Fibroblast of the aortic adventitia (primary cell): Measurements from ENCODE around the gene TBC1D22A. TPM values are rescaled to one million over a fixed set of nuclear protein-coding genes. Genes with fewer than 3 reads are reported as not detected.

Experiments
- DNase-seq: peaks from one replicate; pipeline ENCODE4 v3.0.0-alpha.2; 2010; ENCODE audit warnings: low read depth
- H3K4me3 ChIP-seq: 2 replicates; pipeline ENCODE4 v1.5.1; 2011; ENCODE audit warnings: low read depth, mild to moderate bottlenecking, control low read depth, low read length, moderate library complexity
- CTCF ChIP-seq: IDR thresholded peaks from 2 replicates; pipeline ENCODE4 v1.5.1; 2011; ENCODE audit warnings: mild to moderate bottlenecking, low read length, control low read depth, inconsistent platforms; ENCODE audit not compliant: insufficient read depth
- total RNA-seq: library from RNA; depleted of rRNA; stranded (reverse); fragments of >200 nt; gene quantifications from 2 replicates; pipeline ENCODE4 v1.2.3, GENCODE V29; 2012; ENCODE audit warnings: low replicate concordance

TBC1D22A gene
- total RNA-seq, 1 donor = 13.8 TPM

- H3K4me3 ChIP-seq = no peak overlapping the region
- no peak for TF ChIP-seq CTCF
- DNase-seq = peak; percentile 5
Measured at GRCh38 chr22:47094861-47095330, 332.4 kb downstream of the TBC1D22A start.

GRCh38 chr22:47095395-47096122 lies 333.1 kb downstream of the TBC1D22A start:
- no peak overlapping the region for H3K4me3 ChIP-seq
- peak; percentile 6 for DNase-seq
- no peak for TF ChIP-seq CTCF

- TF ChIP-seq CTCF = no peak
- no peak for DNase-seq
- H3K4me3 ChIP-seq = no peak overlapping the region
Measured at GRCh38 chr22:47098121-47098520, 335.7 kb downstream of the TBC1D22A start.

GRCh38 chr22:47098554-47098953 lies 336.1 kb downstream of the TBC1D22A start:
- H3K4me3 ChIP-seq = no peak overlapping the region
- no peak for DNase-seq
- no peak for TF ChIP-seq CTCF

GRCh38 chr22:47100019-47100418 lies 337.6 kb downstream of the TBC1D22A start:
- no peak for DNase-seq
- no peak for TF ChIP-seq CTCF
- no peak overlapping the region for H3K4me3 ChIP-seq

- no peak overlapping the region for H3K4me3 ChIP-seq
- DNase-seq = no peak
- no peak for TF ChIP-seq CTCF
Measured at GRCh38 chr22:47100646-47101200, 338.3 kb downstream of the TBC1D22A start.
